Activated CD8-positive, alpha-beta memory T cell treated with anti-CD3 and anti-CD28 coated beads for 4 hours (primary cell): Measurements from ENCODE around the gene PDE6D.
"Not testable (repeated sequence)": the region's sequence is repeated elsewhere in the genome, so short reads cannot be mapped to it uniquely, and the experiment has no call there.

Source experiments
- DNase-seq, 2 donors: peaks; one replicate each; pipeline ENCODE4 v3.0.0-alpha.2; 2020; ENCODE audit warnings: low read depth in 2 of 2

The PDE6D gene

DNA sequence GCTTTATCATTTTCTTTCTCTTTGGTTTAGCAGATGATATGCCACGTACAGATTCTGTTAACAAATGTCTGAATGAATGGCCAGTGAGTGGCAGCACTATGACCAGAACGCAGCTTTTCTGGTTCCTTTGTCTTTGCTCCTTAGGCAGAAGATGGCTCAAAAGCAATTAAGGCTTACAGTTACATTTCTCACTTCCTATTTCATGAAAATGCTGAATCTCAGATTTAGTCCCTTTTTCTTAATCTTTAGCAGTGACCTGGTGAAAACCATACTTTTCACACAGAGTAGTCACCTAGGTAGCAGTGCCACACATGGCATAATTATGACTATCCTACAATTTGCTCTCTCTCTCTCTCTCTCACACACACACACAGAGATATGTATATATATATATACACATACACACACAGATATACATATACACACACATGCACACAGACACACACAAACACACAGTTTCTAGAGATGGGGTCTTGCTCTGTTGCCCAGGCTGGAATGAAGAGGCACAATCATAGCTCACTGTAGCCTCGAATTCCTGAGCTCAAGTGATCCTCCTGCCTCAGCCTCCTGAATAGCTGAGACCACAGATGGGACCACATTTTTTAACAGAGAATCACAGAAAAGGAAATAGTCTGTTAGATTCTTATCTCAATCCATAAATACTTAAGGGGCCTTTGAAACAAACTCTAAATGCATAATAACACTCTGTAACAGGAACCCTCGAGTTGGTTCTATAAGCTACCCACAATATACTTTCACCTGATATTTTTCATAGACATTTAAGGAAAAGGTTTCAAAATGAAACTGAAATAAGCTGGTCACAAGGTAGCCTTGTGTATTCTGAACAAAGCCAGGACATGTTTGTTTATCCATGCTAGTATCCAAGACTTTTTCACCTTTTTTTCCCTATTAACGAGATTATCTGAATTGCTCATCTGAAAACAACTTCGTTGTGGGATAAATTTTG, 11.6 kb downstream of the PDE6D start:
- DNase-seq = no peak

DNA sequence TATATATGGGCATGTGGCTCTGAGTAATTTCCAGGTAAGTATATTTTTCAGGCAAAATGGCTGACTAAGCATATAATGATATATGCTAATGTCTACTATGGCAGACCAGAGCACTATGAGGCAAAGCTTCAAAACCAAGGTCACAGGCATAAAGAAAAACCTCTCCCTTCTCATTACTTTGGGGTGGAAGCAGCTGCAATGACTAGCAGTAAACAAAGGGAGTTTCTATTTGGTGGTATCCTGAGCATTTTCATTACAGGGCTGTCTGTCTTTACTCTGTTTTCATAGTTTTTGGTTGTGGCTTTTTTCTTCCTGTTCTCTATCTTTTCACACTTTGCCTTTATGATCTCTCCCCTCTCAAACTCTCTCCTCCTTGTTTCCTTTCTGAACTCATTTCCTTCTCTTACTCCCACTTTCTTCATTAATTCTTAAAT, 15.6 kb downstream of the PDE6D start:
- DNase-seq = no peak

DNA sequence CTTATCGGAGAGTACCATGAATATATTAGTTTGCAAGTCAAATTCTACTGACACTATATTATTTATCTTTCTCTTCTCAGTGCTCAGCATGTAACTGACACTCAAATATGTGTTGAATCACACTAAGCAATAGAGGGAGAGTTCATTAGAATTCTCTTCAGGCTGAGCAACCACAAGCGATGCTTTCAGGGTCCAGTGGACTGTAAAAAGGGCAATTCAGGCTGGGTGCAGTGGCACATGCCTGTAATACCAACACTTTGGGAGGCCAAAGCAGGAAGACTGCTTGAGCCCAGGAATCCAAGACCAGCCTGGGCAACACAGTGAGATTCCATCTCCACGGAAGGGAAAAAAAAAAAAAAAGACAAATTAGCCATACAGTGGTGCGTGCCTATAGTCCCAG, 16.3 kb downstream of the PDE6D start:
- DNase-seq = no peak

DNA sequence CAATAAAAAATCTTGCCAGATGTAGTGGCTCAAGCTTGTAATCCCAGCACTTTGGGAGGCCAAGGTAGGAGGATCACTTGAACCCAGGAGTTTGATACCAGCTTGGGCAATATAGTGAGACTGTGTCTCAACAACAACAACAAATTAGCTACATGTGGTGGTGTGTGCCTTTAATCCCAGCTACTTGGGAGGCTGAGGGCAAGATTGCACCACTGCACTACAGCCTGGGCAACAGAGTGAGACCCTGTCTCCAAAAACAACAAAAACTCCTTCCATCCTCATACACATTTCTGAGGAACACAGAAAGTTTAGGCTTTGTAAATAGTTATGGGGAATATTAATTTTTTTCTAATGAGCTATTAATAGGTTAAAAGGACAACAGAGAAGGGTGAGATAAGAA, 17.0 kb downstream of the PDE6D start:
- no peak for DNase-seq

DNA sequence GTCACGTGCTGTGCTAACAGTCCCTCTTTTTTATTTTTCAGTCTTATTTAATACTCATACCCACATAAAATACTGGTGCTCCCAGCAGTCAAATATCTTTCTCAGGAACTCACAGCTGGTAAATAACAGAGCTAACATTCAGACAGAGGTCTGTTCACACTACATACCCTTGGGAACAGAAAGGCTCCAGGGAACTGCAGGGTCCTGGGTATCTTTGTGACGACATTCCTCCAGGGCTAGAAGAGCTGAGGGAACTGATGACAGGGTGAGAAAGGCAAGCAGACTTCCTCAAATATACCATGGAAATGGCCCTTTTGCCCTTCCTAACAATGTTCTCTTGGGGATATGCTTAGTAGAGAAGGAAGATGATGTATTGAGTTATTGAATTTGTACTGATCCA, 19.3 kb downstream of the PDE6D start:
- DNase-seq = no peak

DNA sequence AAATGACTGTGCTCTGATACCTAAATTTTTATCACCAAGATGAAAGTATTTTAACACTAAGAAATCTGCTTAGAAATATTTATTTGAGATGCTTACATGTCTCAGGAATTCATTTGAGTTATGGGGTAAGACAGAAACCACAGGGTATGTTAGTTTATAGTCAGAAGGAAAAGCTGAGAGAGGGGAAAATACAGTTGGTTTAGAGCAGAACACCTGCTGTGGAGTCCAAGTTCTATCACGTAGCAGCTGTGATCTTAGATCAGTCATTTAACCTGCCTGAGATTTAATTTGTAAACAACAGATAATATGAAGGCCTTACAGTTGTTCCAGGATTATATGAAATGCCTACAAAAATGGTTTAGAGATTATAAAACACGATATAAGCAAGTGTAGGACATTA, 29.0 kb downstream of the PDE6D start:
- no peak for DNase-seq

DNA sequence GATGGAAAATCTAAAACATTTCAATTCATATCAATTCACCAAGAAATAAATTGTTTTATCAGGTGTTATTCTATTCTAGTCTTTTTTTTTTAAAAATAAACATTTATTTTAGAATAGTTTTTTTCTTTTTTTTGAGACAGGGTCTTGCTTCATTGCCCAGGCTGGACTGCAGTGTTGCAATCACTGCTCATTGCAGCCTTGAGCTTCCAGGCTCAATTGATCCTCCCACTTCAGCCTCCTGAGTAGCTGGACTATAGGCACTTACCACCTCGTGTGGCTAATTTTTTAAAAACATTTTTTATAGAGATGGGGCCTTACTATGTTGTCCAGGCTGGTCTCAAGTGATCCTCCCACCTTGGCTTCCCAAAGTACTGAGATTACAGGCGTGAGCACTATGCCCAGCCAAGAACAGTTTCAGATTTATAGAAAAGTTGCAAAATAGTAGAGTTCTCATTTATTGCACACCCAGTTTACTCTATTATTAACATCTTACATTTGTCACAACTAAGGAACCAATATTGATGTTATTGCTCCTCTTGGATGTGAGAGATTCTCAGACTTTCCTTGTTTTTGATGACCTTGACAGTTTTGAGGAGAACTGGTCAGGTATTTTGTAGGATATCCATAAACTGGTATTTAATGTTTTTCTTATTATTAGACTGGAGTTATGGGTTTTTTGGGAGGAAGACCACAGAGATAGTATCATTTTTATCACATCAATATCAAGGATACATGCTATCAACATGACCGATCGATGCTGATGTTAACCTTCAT, 29.9 kb downstream of the PDE6D start:
- DNase-seq = no peak

DNA sequence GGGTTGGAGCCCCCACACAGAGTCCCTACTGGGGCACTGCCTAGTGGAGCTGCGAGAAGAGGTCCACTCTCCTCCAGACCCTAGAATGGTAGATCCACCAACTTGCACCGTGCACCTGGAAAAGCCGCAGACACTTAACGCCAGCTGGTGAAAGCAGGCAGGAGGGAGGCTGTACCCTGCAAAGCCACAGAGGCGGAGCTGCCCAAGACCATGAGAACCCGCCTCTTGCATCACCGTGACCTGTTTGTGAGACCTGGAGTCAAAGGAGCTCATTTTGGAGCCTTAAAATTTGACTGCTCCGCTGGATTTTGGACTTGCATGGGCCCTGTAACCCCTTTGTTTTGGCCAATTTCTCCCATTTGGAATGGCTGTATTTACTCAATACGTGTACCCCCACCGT, 32.1 kb downstream of the PDE6D start:
- DNase-seq = not testable (repeated sequence)

DNA sequence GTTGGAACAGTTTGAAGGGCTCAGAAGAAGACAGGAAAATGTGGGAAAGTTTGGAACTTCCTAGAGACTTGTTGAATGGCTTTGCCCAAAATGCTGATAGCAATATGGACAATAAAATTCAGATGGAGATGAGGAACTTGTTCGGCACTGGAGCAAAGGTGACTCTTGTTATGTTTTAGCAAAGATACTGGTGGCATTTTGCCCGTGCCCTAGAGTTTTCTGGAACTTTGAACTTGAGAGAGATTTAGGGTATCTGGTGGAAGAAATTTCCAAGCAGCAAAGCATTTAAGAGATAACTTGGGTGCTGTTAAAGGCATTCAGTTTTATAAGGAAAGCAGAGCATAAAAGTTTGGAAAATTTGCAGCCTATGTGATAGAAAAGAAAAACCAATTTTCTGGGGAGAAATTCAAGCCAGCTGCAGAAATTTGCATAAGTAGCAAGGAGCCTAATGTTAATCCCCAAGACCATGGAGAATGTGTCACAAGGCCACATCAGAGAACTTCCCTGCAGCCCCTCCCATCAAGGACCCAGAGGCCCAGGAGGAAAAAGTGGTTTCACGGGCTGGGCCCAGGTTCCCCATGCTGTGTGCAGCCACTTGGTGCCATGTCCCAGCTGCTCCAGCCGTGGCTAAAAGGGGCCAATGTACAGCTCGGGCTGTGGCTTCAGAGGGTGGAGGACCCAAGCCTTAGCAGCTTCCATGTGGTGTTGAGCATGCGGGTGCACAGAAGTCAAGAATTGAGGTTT, 32.8 kb downstream of the PDE6D start:
- not testable (repeated sequence) for DNase-seq

DNA sequence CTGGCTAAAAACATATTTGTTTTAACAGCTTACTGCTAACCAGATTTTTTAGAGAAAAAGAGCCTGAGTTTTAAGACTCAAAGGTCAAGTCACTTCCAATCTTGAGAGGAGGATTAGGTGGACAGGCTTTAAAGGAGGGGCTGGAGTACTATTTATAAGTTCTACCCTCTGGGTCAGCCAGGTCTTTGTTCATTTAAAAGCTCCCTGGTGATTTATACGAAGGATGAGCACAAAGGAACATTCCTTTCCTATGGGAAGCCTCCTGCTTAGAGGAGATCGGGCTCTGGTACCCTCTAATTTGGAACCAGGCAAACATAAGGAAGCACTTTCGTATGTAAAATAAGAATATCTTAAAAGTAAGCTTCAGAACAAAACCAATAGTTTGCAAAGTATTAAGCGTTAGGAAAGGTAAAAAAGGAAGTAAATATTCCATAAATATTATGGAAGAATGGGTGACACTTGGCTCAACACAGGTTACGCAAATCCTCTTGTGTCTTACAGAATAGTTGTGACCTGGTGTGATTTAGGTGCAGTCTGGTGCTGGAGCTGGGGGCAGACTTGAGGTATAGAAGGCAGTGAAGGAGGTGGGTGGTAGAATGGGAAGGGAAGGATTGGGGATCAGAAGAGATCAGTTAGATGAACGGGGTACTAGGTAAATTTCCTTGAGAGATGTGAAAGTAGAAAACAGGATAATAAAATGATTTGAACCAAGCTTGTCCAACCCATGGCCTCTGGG, 35.6 kb downstream of the PDE6D start:
- no peak for DNase-seq

DNA sequence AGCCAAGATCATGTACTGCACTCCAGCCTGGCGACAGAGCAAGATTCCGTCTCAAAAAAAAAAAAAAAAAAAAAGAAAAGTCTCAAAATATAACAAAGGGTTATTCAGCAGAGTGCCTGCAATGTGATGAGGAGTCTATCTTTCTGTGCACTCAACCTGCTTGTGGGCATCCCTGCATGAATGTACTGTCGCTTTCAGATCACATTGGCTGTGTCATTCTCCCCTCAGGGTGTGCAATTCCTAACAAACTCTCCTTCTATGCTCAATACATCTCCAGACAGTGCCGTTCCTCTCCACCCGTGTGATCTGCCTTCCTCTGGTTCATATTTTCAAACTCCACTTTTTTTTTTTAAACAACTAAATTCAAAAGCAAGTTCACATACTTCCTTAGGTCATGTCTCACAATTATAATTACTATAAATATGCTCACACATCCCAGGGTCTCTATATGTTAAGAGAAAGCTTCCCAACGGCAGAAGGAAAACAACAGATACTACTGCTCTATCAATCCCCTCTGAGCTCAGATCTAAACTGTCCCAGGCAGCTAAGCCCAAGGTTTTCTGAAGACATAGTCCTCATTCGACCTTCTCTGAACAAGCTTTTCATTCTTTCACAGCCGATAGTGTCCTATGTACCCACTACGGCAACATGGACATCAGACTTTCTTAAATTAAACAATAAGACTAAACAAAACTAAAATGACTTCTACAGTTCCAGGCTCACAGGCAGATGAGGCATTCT, 37.5 kb downstream of the PDE6D start:
- DNase-seq = no peak

DNA sequence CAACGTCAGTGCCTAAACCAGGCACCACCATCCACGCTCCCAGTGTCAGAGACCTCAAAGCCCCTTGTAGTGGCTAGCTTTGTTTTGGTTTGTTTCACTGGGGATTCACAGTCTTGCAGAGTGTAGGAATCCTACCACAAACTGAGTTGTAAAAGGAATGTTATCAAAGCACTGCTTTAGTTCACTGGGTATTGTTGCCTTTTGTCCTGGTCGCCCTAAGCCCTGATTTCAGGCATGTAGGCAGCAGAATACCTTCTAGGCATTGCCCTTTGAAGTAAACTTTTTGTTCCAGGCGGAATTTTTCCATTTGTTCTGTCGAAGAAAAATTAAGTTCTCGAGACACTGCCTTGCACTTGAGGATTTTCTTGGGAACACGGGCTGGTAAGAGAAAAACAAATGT, 43.3 kb downstream of the PDE6D start:
- DNase-seq = no peak

DNA sequence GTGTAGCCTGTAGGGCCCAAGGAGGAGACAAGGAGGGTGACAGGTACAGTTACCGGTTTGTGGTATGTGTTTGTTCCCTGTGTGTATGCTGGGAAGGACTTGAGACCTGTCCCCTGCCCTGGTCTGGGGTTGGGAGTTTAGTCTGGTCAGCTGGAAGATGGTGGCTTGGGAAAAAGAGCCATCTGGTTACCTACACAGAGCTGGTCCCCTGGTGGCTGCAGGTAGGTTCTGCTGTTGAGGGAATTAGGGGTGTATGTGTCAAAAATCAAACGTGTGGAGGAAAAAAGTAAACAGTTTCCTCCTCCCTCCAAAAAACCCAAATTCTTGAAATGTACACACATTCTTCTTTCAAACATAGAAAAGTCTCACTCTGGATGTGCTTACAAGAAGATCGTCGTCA, 48.5 kb downstream of the PDE6D start:
- no peak for DNase-seq

DNA sequence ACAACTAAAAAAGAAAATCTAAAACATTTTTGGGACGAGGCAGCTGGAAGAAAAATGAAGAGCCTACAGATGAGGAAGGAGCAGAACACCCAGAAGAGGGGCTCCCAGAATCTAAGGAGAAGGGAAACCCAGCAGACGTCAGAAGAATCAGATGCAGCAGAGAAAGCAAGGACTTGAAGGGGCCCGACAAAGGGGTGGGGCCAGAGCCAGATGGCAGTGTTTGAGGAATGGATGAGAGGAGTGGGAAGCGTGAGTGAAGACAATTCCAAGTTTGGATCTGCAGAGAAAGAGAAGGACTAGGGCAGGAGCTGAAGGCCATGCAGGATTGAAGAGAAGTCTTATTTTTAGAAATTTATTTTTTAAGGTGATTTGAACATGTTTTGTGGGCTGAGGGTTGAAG, 53.5 kb downstream of the PDE6D start:
- no peak for DNase-seq

DNA sequence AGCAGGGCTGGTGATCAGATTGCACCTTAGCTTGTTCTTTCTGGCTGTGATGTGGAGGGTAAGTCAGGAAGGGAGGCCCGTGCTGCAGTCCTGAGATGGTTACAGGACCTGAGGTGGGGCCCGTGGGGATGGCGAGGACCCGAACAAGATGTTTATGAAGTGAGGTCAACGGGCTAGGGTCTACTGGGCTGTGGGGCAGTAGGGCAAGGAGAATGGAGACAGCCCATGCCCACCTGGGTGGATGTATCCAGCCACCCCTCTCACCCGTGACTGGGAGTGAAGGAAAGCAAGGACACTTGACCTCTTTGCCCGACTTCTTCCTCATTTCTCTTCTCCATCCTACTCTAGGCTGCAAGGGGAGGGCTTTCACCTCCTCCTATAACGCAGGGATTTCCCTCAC, 54.8 kb downstream of the PDE6D start:
- no peak for DNase-seq

DNA sequence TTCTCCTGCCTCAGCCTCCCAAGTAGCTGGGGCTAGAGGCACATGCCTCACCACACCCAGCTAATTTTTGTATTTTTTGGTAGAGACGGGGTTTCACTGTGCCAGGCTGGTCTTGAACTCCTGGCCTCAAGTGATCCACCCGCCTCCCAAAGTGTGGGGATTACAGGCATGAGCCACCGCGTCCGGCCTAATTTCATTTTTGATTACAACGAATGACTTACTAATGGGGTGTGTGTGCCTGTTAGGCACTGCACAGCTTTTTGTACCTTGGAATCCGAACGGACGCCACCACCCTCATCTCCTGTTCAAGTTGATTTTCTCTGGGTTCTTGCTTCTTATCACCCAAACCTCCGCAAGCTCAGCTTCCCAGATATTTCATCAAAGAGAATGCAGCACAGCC, 55.6 kb downstream of the PDE6D start:
- no peak for DNase-seq

DNA sequence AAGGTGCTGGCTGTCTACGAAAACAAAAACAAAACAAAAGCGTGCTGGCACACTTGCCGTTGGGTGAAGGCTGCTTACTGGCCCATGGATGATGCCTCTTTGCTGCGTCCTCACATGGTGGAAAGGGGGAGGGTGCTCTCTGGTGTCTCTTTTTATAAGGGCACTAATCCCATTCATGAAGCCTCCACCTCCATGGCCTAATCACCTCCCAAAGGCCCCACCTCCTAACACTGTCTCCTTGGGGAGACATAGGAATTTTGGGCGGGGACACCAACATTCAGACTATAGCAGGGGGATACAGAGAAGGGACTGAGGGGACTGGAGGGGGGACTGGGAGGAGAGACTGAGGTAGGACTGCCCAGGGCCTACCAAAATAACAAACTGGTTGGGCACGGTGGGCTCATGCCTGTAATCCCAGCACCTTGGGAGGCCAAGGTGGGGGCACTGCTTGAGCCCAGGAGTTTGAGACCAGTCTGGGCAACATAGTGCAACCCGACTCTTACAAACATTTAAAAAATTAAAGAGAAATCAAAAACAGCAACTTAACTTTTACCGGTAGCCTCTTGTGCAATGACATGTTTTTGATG, 58.3 kb downstream of the PDE6D start:
- DNase-seq = no peak

DNA sequence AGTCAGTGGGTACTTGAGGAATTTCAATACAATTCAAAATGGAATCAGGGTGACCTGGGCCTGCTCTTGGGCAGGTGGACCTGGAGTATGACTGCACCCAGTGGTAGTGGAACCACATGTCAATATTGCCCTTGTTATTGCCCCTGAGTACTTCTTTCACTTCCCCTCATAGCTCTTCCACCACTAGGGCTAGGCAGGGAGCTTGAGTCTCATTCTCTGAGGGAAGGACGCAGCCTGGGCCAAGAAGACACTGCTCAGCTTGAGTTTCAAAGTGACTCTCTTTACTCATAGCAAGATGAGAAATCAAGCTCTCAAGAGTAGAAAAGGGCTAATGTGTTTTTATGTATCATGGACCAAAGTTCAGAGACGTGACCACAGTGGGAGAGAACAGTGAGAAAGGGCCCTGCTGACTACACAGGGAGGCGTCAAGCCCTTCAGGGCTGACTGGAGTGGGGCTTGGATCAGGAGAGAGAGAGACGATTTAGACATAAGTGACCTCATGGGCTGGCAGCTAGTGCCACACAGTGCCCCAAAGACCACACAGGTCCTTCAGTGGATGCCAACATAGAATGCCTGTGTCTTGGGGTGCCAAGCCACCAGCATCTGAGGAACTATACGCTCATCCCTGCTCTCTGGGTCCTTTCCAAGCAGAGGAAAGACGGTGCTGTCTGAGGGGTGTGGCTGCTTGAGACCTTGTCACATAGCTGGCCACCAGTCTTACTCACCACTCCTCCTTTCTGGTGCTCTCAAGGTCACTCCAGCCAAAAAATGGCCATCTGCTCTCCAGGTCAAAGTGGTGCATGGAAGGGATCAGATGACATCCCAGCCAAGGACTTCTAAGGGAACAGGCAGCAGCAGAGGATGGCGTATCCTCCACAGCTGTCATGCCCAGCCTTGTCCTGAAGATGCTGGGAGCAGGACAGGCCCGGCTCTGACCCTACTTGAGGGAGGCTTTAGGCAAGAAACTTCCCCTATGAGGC, 59.8 kb downstream of the PDE6D start:
- DNase-seq = no peak

DNA sequence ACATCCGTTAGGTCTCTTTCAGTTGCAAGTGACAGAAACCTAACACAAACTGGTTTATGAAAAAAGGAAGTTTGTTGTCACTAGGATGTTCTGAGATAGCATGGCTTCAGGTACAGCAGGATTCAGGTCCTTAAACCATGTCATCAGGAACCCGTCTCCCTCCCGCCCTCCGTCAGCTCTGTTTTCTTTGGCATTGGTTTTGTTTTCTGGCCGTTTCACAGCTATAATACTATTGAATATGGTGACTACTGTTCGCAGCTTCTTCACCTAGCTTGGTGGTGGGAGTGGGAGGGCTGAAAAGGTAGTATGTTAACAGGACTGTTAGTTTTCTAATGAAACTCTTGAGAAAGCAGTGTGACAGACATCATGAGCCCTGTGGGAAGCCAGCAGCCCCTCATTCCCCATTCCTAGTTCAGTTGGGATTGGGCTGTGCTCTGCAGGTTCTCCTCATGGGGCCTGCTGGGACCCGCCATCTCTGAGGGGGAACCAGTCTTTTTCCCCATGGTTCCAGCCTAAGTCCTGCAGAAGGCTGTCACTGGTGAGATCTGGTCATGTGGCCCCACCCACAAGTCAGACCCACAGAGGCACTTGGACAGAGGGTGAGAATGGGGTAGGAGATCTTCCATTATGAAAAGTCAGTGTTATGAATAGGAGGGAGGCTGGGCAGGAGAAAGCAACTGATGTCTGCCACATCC, 60.6 kb downstream of the PDE6D start:
- no peak for DNase-seq
